GM12892 (cell line): ENCODE measurements around the gene PEX11A.

Experiments
- POLR2A ChIP-seq: IDR thresholded peaks from 2 replicates; pipeline ENCODE4 v1.6.1; 2011; ENCODE audit warnings: low read depth, low read length, control low read depth
- POLR2AphosphoS5 ChIP-seq: IDR thresholded peaks from 2 replicates; pipeline ENCODE4 v1.6.1; 2011; ENCODE audit warnings: low read depth, low read length, control low read depth
- TAF1 ChIP-seq: IDR thresholded peaks from 2 replicates; pipeline ENCODE4 v1.6.1; 2011; ENCODE audit warnings: low read depth, mild to moderate bottlenecking, control low read depth, low read length, borderline replicate concordance

GRCh38 chr15:89674526-89674925, 16.0 kb downstream of the PEX11A start:
- TF ChIP-seq POLR2A (no peak), TAF1 (no peak), POLR2AphosphoS5 (no peak)
